ENCODE measurements around the gene ENTPD3. TPM values are rescaled to one million over a fixed set of nuclear protein-coding genes. Genes with fewer than 3 reads are reported as not detected.
A peak's percentile ranks its signal among the peaks of the same experiment; 100 is the strongest.

ENTPD3 gene, protein sequence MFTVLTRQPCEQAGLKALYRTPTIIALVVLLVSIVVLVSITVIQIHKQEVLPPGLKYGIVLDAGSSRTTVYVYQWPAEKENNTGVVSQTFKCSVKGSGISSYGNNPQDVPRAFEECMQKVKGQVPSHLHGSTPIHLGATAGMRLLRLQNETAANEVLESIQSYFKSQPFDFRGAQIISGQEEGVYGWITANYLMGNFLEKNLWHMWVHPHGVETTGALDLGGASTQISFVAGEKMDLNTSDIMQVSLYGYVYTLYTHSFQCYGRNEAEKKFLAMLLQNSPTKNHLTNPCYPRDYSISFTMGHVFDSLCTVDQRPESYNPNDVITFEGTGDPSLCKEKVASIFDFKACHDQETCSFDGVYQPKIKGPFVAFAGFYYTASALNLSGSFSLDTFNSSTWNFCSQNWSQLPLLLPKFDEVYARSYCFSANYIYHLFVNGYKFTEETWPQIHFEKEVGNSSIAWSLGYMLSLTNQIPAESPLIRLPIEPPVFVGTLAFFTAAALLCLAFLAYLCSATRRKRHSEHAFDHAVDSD
- 0.26 and 0.30 TPM in 2 replicates for polyA plus RNA-seq (2013)

DNA sequence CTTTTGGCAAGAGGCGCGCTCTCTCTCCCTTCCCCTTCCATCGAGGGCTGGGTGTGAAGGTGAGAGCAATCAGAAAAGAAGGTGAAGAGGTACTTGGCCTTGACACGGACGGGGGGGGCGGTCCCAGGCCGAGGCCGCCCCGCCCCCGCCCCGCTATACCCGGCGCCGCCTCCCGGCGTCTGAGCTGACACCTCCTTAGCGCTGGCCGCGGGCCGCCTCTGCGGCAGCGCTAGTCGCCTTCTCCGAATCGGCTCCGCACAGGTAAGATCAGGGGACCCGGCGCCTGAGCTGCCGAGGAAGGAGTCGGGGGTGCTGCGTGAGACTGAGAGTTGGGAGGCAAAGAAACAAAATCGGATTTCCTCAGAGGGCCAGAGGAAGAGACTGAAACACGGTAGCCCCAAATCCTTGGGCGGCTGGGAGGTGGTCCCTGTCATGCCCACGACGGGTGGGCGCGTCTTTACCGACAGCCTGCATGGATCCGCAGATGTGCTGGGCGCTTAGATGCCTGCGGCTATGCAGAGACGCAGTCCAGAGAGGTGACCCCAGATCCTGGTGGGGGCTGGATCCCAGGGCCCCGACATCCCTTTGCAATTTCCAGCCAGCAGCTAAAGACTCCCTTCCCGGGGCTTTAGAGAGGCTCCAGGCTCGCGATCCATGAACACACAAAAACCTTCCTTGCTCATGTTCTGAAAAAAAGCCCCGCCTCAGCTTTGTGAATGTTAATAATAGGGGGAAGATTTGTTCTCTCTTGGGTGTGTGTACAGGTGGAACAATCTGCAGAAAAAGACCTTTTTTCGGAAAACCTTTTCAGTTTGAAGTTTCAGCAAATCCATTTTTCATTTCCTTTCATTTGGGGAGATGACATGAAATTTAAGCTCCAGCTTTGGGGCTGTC lies at the start of gene ENTPD3:
Gene ENTPD3, plus strand, starts transcription at position 184 of the 894 bp plus-strand sequence. CDS start 874 bp downstream, outside the sequence.
- no peak within 1 kb of the TSS for H3K23ac ChIP-seq (ENCODE audit: low read length)
- no peaks in the 10 kb centered on the region for H3K9me3 ChIP-seq (ENCODE audit: insufficient read depth, low read depth, low read length)
- no peak within 1 kb of the TSS for H3K18ac ChIP-seq (ENCODE audit: low read length)
- DNase-seq = peak; percentile 32 to 55
- H3K4me2 ChIP-seq (ENCODE audit: low read length) = peak within 1 kb of the TSS; percentile 80
- no peak within 1 kb of the TSS for H3K14ac ChIP-seq (ENCODE audit: low read length)
- H4K12ac ChIP-seq (ENCODE audit: low read depth, low read length) = no peak within 1 kb of the TSS
- peak within 1 kb of the TSS; percentile 57 for H3K4me3 ChIP-seq (ENCODE audit: low read depth, low read length)
- H3K27ac ChIP-seq (ENCODE audit: low read depth, low read length) = no peak within 1 kb of the TSS
- no peak within 1 kb of the TSS for H2BK120ac ChIP-seq (ENCODE audit: insufficient read depth, low read length, poor library complexity)
- no peak within 1 kb of the TSS for H3K4ac ChIP-seq (ENCODE audit: low read depth, low read length)
- H3K4me1 ChIP-seq (ENCODE audit: control insufficient read depth in 1 of 2, insufficient read depth in 2 of 2, low read length in 2 of 2) = peaks cover 4 to 6% of the 10 kb centered on the region in 2 experiments
- H3K36me3 ChIP-seq (ENCODE audit: control insufficient read depth in 1 of 2, insufficient read depth in 2 of 2, low read length in 2 of 2) = no peaks in the 10 kb centered on the region
- no peak within 1 kb of the TSS for H2AK5ac ChIP-seq (ENCODE audit: low read length)
- H2AFZ ChIP-seq (ENCODE audit: insufficient read depth, low read length, poor library complexity) = no peak within 1 kb of the TSS
- H4K8ac ChIP-seq (ENCODE audit: low read depth, low read length) = no peak within 1 kb of the TSS
- H2BK5ac ChIP-seq (ENCODE audit: low read depth, low read length, poor library complexity) = no peak within 1 kb of the TSS
- peaks cover 8% of the 10 kb centered on the region for H3K27me3 ChIP-seq (ENCODE audit: insufficient read depth, low read length)
- H4K91ac ChIP-seq (ENCODE audit: low read depth, low read length) = no peak within 1 kb of the TSS
- no peaks in the 10 kb centered on the region for H3K79me2 ChIP-seq (ENCODE audit: control insufficient read depth, insufficient read depth, low read length, poor library complexity)
- H3K9ac ChIP-seq (ENCODE audit: low read length) = no peak within 1 kb of the TSS
- no CpG with 5 or more reads among the region's 49 CpGs for WGBS (ENCODE audit: extremely low coverage, insufficient coverage, insufficient read length)
- no peak within 1 kb of the TSS for H2BK12ac ChIP-seq (ENCODE audit: low read length)
- no peaks in the 10 kb centered on the region for H3K79me1 ChIP-seq (ENCODE audit: low read length)

DNA sequence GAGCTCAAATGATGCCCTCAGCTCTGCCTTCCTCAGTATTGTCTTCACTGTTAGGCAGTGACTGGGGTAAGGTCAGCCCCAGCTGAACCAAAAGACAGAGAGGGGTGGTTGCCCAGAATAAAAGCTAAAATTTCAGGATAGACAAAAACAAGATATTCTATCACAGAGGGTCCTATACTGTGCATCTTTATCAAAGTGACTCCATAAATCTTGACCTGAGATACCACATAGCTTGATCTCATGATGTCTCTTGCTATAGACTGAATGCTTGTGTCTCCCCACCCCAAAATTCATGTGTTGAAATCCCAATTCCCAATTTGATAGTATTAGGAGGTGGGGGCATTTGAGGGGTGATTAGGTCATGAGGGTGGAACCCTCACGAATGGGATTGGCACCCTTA lies 47.1 kb upstream of the ENTPD3 start:
- no peak overlapping the region for H3K4me3 ChIP-seq (ENCODE audit: low read depth, low read length)
- no peaks in the 10 kb centered on the region for H3K27me3 ChIP-seq (ENCODE audit: insufficient read depth, low read length)
- no CpG with 5 or more reads among the region's 1 CpG for WGBS (ENCODE audit: extremely low coverage, insufficient coverage, insufficient read length)

DNA sequence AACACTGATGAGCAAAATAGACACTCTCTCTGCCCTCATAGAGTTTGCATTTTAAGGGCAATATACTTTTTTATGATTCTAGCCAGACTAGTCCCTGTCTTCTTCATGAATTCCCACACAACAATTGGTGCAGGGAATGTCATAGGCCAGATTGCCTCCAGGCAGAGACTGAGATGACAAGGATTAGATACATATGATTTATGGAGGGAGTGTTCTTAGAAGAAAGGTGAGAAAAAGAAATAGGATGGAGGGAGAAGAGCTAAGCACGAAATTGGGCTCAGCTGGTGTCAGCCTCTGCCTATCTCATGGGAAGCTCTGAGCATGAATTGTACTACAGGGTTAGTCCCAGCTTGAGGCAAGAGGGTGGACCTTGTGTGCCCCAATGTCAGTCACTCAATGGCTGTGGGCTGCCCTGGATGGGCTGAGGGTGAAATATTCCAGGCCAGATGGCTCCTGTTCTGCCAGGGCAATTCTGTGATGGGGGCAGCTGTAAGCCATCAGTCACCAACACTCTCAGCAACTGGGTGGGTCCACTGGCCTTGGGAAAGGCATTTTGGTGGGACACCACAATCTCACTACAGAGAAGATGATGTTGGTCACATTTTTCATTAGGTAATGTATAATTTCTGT lies 46.3 kb upstream of the ENTPD3 start:
- no peak overlapping the region for H2BK12ac ChIP-seq (ENCODE audit: low read length)
- H2BK5ac ChIP-seq (ENCODE audit: low read depth, low read length, poor library complexity) = no peak overlapping the region
- H3K36me3 ChIP-seq (ENCODE audit: control insufficient read depth in 1 of 2, insufficient read depth in 2 of 2, low read length in 2 of 2) = no peaks in the 10 kb centered on the region
- H3K14ac ChIP-seq (ENCODE audit: low read length) = no peak overlapping the region
- H3K9me3 ChIP-seq (ENCODE audit: insufficient read depth, low read depth, low read length) = no peaks in the 10 kb centered on the region
- no CpG with 5 or more reads among the region's 1 CpG for WGBS (ENCODE audit: extremely low coverage, insufficient coverage, insufficient read length)
- DNase-seq = no peak
- no peak overlapping the region for H3K4me3 ChIP-seq (ENCODE audit: low read depth, low read length)
- no peaks in the 10 kb centered on the region for H3K79me1 ChIP-seq (ENCODE audit: low read length)
- H4K12ac ChIP-seq (ENCODE audit: low read depth, low read length) = no peak overlapping the region
- no peaks in the 10 kb centered on the region for H3K27me3 ChIP-seq (ENCODE audit: insufficient read depth, low read length)
- no peak overlapping the region for H4K8ac ChIP-seq (ENCODE audit: low read depth, low read length)
- H3K4me1 ChIP-seq (ENCODE audit: control insufficient read depth in 1 of 2, insufficient read depth in 2 of 2, low read length in 2 of 2) = no peaks in the 10 kb centered on the region
- H3K23ac ChIP-seq (ENCODE audit: low read length) = no peak overlapping the region
- no peak overlapping the region for H4K91ac ChIP-seq (ENCODE audit: low read depth, low read length)
- no peak overlapping the region for H2BK120ac ChIP-seq (ENCODE audit: insufficient read depth, low read length, poor library complexity)
- no peak overlapping the region for H3K4me2 ChIP-seq (ENCODE audit: low read length)
- H3K18ac ChIP-seq (ENCODE audit: low read length) = no peak overlapping the region
- no peak overlapping the region for H3K27ac ChIP-seq (ENCODE audit: low read depth, low read length)
- no peak overlapping the region for H3K9ac ChIP-seq (ENCODE audit: low read length)
- no peak overlapping the region for H2AK5ac ChIP-seq (ENCODE audit: low read length)
- H3K4ac ChIP-seq (ENCODE audit: low read depth, low read length) = no peak overlapping the region
- no peaks in the 10 kb centered on the region for H3K79me2 ChIP-seq (ENCODE audit: control insufficient read depth, insufficient read depth, low read length, poor library complexity)
- no peak overlapping the region for H2AFZ ChIP-seq (ENCODE audit: insufficient read depth, low read length, poor library complexity)

More for the DNA sequence above, 47.1 kb upstream of the ENTPD3 start:
- H3K9me3 ChIP-seq (ENCODE audit: insufficient read depth, low read depth, low read length) = no peaks in the 10 kb centered on the region
- no peak overlapping the region for H2BK120ac ChIP-seq (ENCODE audit: insufficient read depth, low read length, poor library complexity)
- no peak overlapping the region for H3K4me2 ChIP-seq (ENCODE audit: low read length)
- no peaks in the 10 kb centered on the region for H3K79me2 ChIP-seq (ENCODE audit: control insufficient read depth, insufficient read depth, low read length, poor library complexity)
- no peaks in the 10 kb centered on the region for H3K4me1 ChIP-seq (ENCODE audit: control insufficient read depth in 1 of 2, insufficient read depth in 2 of 2, low read length in 2 of 2)
- H3K9ac ChIP-seq (ENCODE audit: low read length) = no peak overlapping the region
- H3K18ac ChIP-seq (ENCODE audit: low read length) = no peak overlapping the region
- no peak overlapping the region for H4K8ac ChIP-seq (ENCODE audit: low read depth, low read length)
- no peak for DNase-seq
- H2BK5ac ChIP-seq (ENCODE audit: low read depth, low read length, poor library complexity) = no peak overlapping the region
- no peak overlapping the region for H4K12ac ChIP-seq (ENCODE audit: low read depth, low read length)
- no peaks in the 10 kb centered on the region for H3K36me3 ChIP-seq (ENCODE audit: control insufficient read depth in 1 of 2, insufficient read depth in 2 of 2, low read length in 2 of 2)
- no peaks in the 10 kb centered on the region for H3K79me1 ChIP-seq (ENCODE audit: low read length)
- no peak overlapping the region for H4K91ac ChIP-seq (ENCODE audit: low read depth, low read length)
- no peak overlapping the region for H3K23ac ChIP-seq (ENCODE audit: low read length)
- H3K27ac ChIP-seq (ENCODE audit: low read depth, low read length) = no peak overlapping the region
- no peak overlapping the region for H3K4ac ChIP-seq (ENCODE audit: low read depth, low read length)
- H2AFZ ChIP-seq (ENCODE audit: insufficient read depth, low read length, poor library complexity) = no peak overlapping the region
- no peak overlapping the region for H3K14ac ChIP-seq (ENCODE audit: low read length)
- H2AK5ac ChIP-seq (ENCODE audit: low read length) = no peak overlapping the region
- H2BK12ac ChIP-seq (ENCODE audit: low read length) = no peak overlapping the region

DNA sequence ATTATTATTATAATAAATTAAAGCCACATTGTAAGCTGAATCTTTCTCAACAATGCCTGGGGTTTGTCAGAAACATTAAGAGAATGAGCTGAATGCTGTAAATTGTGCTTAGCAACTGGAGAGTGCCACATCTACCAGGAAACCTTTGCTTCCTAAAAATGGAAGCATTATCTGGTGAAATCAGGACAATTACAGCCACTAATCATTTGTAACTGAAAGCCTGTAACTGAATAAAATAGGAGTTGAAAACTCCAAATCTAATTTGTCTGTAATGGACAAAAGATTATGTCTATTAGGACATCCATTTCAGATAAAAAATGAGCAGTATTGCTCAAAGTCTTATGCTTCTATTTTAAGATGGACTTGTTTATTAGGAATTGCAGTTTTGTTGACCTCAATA lies 45.3 kb upstream of the ENTPD3 start:
- Histone ChIP-seq H4K8ac (ENCODE audit: low read depth, low read length) (no peak overlapping the region), H4K12ac (ENCODE audit: low read depth, low read length) (no peak overlapping the region), H4K91ac (ENCODE audit: low read depth, low read length) (no peak overlapping the region), H2AFZ (ENCODE audit: insufficient read depth, low read length, poor library complexity) (no peak overlapping the region), H2BK5ac (ENCODE audit: low read depth, low read length, poor library complexity) (no peak overlapping the region), H3K4me2 (ENCODE audit: low read length) (no peak overlapping the region), H3K9me3 (ENCODE audit: insufficient read depth, low read depth, low read length) (no peaks in the 10 kb centered on the region), H3K36me3 (ENCODE audit: control insufficient read depth in 1 of 2, insufficient read depth in 2 of 2, low read length in 2 of 2) (no peaks in the 10 kb centered on the region), H3K18ac (ENCODE audit: low read length) (no peak overlapping the region), H2AK5ac (ENCODE audit: low read length) (no peak overlapping the region), H3K27me3 (ENCODE audit: insufficient read depth, low read length) (no peaks in the 10 kb centered on the region), H3K79me2 (ENCODE audit: control insufficient read depth, insufficient read depth, low read length, poor library complexity) (no peaks in the 10 kb centered on the region), H3K4ac (ENCODE audit: low read depth, low read length) (no peak overlapping the region), H3K4me1 (ENCODE audit: control insufficient read depth in 1 of 2, insufficient read depth in 2 of 2, low read length in 2 of 2) (no peaks in the 10 kb centered on the region), H3K79me1 (ENCODE audit: low read length) (no peaks in the 10 kb centered on the region), H3K23ac (ENCODE audit: low read length) (no peak overlapping the region), H3K14ac (ENCODE audit: low read length) (no peak overlapping the region), H2BK120ac (ENCODE audit: insufficient read depth, low read length, poor library complexity) (no peak overlapping the region), H3K9ac (ENCODE audit: low read length) (no peak overlapping the region), H3K27ac (ENCODE audit: low read depth, low read length) (no peak overlapping the region), H3K4me3 (ENCODE audit: low read depth, low read length) (no peak overlapping the region), H2BK12ac (ENCODE audit: low read length) (no peak overlapping the region)
- DNase-seq = no peak
